T-cell (primary cell): Measurements from ENCODE around the gene SEPTIN5. TPM values are rescaled to one million over a fixed set of nuclear protein-coding genes. Genes with fewer than 3 reads are reported as not detected.

Source experiments
- ATAC-seq, 4 experiments: fragments of 200-7000 bp in 3 of 4; fragments of 150-1000 bp in 1 of 4; cut with Tn5 transposase; replicated peaks in 1 of 4; 1 replicate in 3 of 4; 2 replicates in 1 of 4; pipeline ENCODE4 v1.10.0; 2021; ENCODE audit warnings: moderate library complexity in 3 of 4, mild to moderate bottlenecking in 2 of 4, moderate number of reproducible peaks in 1 of 4
- CTCF ChIA-PET, 2 donors: fragments of 300-600 bp; sonication (Branson Sonifier 250); formaldehyde crosslinking; loops; one replicate each; lab custom pipeline; 2022; ENCODE audit warnings: antibody characterized with exemption in 2 of 2; lab: Charles Lee
- POLR2A ChIA-PET, 2 donors: fragments of 300-600 bp; sonication (Branson Sonifier 250); formaldehyde crosslinking; loops; one replicate each; lab custom pipeline; 2022; ENCODE audit warnings: antibody characterized with exemption in 2 of 2; lab: Charles Lee
- DNase-seq, 35 experiments: peaks; one replicate each; pipeline versions ENCODE4 v3.0.0 to v3.0.0-alpha.2; 2013 to 2023
- H3K27ac ChIP-seq: one replicate; pipeline ENCODE4 v1.5.1; 2013; ENCODE audit warnings: low read length
- H3K27me3 ChIP-seq, 2 experiments: replicated peaks in 1 of 2; 1 replicate in 1 of 2; 2 replicates in 1 of 2; pipeline versions ENCODE4 v1.6.1 to v1.7.0; 2013; ENCODE audit warnings: low read length in 1 of 2, mixed read lengths in 1 of 2; ENCODE audit not compliant: control insufficient read depth in 2 of 2, insufficient read depth in 2 of 2; ENCODE audit errors: extremely low read depth in 1 of 2
- H3K36me3 ChIP-seq, 2 donors: 1 replicate in 1 of 2; 2 replicates in 1 of 2; pipeline versions ENCODE4 v1.6.1 to v1.7.0; 2013; ENCODE audit warnings: low read length in 1 of 2; ENCODE audit not compliant: control insufficient read depth in 2 of 2, insufficient read depth in 1 of 2; ENCODE audit errors: extremely low read depth in 1 of 2
- H3K4me1 ChIP-seq, 2 experiments: 1 replicate in 1 of 2; 2 replicates in 1 of 2; pipeline versions ENCODE4 v1.6.1 to v1.7.0; 2013; ENCODE audit warnings: low read length in 2 of 2, mixed read lengths in 1 of 2; ENCODE audit not compliant: insufficient read depth in 2 of 2, control insufficient read depth in 1 of 2; ENCODE audit errors: extremely low read depth in 1 of 2
- H3K4me3 ChIP-seq, 2 donors: 1 replicate in 1 of 2; 2 replicates in 1 of 2; pipeline versions ENCODE4 v1.5.1 to v1.7.0; 2013; ENCODE audit warnings: mild to moderate bottlenecking in 2 of 2, low read length in 1 of 2, moderate library complexity in 1 of 2; ENCODE audit not compliant: control insufficient read depth in 1 of 2; ENCODE audit errors: extremely low read depth in 1 of 2
- H3K9me3 ChIP-seq: 2 replicates; pipeline ENCODE4 v1.7.0; 2013
- H3K27ac Mint-ChIP-seq, 2 donors: one replicate each; pipeline ENCODE4 v1.8.0; 2020 to 2021; ENCODE audit warnings: mild to moderate bottlenecking in 2 of 2, mixed read lengths in 2 of 2
- H3K27me3 Mint-ChIP-seq, 2 donors: one replicate each; pipeline ENCODE4 v1.8.0; 2021 to 2022; ENCODE audit warnings: mixed read lengths in 2 of 2
- H3K36me3 Mint-ChIP-seq: one replicate; pipeline ENCODE4 v1.8.0; 2021; ENCODE audit warnings: mixed read lengths
- H3K4me1 Mint-ChIP-seq, 3 donors: one replicate each; pipeline ENCODE4 v1.8.0; 2020 to 2022; ENCODE audit warnings: mixed read lengths in 3 of 3, mild to moderate bottlenecking in 1 of 3
- H3K4me3 Mint-ChIP-seq, 3 donors: one replicate each; pipeline ENCODE4 v1.8.0; 2020 to 2022; ENCODE audit warnings: mild to moderate bottlenecking in 3 of 3, mixed read lengths in 3 of 3, moderate library complexity in 3 of 3
- H3K9me3 Mint-ChIP-seq, 3 donors: one replicate each; pipeline ENCODE4 v1.8.0; 2020 to 2022; ENCODE audit warnings: mixed read lengths in 3 of 3
- WGBS: methylation state at CpG from one replicate; pipeline ENCODE4 v1.1.5; 2013; ENCODE audit warnings: missing lambda C conversion rate; ENCODE audit not compliant: insufficient coverage; 5-methylcytosine and 5-hydroxymethylcytosine counted together
- total RNA-seq, 35 experiments: library from RNA in 6 of 35; stranded (reverse) in 6 of 35; fragments of 120-200 nt in 1 of 35; gene quantifications; one replicate each; pipeline versions ENCODE4 v1.2.1 to v1.2.4 and lab custom pipeline; 2013 to 2026

Gene SEPTIN5
- total RNA-seq, 5 donors from 2014 or later (not counting 1 experiment from before 2014, with no cell fraction given), result 0.33 to 3.2 (median 1.2) TPM

DNA sequence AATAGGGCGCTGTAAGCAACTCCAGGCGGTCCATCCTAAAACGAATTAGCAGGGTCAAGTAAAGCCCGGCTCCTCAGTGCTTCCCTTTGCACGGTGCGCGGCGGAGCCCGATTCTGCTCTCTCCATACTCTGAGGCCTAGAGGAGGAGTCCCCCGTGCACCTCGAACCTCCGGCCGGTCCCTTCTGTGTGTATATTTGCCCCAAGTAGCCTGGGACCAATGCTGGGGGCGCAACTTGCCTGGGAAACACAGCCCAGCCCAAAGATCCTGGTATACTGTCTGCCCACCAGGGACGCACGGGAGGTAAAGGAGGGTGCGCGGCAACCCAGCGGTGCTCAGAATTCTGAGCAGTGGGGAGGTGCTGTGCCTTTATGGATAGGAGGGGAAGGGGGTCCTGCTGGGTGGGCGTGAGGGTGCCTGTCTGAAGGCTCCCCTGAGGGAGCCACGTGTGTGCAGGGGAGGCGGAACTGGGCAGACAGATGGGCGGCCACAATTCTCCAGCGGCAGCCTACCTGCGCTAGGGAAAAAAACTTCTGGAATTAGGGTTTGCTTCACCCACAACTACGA is 41.5 kb downstream of the SEPTIN5 start:
- H3K9me3 Mint-ChIP-seq, result no peaks in the 10 kb centered on the region
- H3K36me3 Mint-ChIP-seq, result no peaks in the 10 kb centered on the region
- DNase-seq (no peak), ATAC-seq (no peak)
- H3K27ac Mint-ChIP-seq, result no peak overlapping the region
- peaks cover 5 to 38% of the 10 kb centered on the region in 2 experiments for H3K4me1 ChIP-seq
- H3K4me3 Mint-ChIP-seq, result peak overlapping the region; percentile 39 to 80 (median 57)
- H3K27me3 ChIP-seq, result peaks cover 13 to 87% of the 10 kb centered on the region in 2 experiments
- no peak overlapping the region for H3K27ac ChIP-seq
- peaks cover 39 to 58% of the 10 kb centered on the region in 2 donors for H3K27me3 Mint-ChIP-seq
- ChIA-PET CTCF (interaction anchor here in 1 of 2 donors (1.2 kb wide), 1 partner anchor 154 kb away, joined by 11 read pairs; no protein-coding TSS in a partner anchor), POLR2A (no interaction called here)
- H3K36me3 ChIP-seq, result no peaks in the 10 kb centered on the region
- 4% methylated on average over 22 of the region's 26 CpGs for WGBS
- peak overlapping the region in 1 of 2 donors; percentile 49 for H3K4me3 ChIP-seq
- no peaks in the 10 kb centered on the region for H3K9me3 ChIP-seq
- peaks cover 28 to 35% (median 32%) of the 10 kb centered on the region in 3 donors for H3K4me1 Mint-ChIP-seq

DNA sequence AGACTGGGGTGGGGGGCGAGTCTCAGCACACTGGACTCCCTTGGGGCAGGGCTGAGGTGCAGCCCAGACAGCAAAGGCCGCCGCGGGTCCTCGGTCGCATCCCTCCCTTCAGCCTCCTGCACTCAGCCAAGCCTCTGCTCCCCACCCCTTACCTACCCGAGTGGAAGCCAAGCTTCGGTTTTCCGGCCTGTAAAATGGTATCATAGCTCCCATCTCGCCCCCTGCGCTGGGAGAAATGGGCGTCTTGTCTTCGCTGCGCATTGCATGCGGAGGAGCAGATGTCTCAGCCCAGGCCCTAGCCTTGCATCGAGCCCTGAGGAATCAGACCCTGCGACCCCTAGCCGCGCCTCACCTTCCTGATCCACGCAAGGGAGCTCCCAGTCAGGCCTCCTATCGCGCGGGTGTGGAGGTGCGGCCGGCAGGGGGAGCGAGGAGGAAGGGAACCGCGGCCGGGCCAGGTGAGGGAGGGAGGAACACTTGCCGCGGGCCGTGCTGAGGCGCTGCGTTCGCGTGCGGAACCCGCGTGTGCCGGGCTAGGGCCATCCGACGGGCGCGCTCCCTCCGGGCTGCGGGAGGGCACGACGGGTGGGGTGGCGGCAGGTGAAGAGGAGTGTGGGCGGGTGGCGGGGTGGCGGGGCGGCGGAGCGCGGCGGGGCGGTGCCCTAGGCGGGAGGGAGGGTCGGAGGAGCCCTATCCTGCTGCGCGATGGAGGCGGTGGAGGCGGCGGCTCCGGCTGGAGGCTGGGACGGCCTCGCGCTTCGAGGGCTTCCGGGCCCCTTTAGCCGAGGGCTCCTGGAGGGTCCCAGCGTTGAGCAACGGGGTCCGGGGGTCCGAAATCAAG is 42.2 kb downstream of the SEPTIN5 start:
- Mint-ChIP-seq H3K9me3 (no peaks in the 10 kb centered on the region), H3K4me1 (peaks cover 28 to 35% (median 33%) of the 10 kb centered on the region in 3 donors), H3K27ac (no peak overlapping the region), H3K27me3 (peaks cover 40 to 57% of the 10 kb centered on the region in 2 donors), H3K4me3 (peak overlapping the region; percentile 49 to 80 (median 66)), H3K36me3 (no peaks in the 10 kb centered on the region)
- CTCF ChIA-PET, result interaction anchor here in 1 of 2 donors (1.2 kb wide), 1 partner anchor 154 kb away, joined by 11 read pairs; no protein-coding TSS in a partner anchor
- Histone ChIP-seq H3K9me3 (no peaks in the 10 kb centered on the region), H3K27ac (no peak overlapping the region), H3K4me3 (peak overlapping the region; percentile 33 to 49), H3K27me3 (peaks cover 13 to 81% of the 10 kb centered on the region in 2 experiments), H3K4me1 (peaks cover 5 to 38% of the 10 kb centered on the region in 2 experiments), H3K36me3 (no peaks in the 10 kb centered on the region)
- DNase-seq, result peak; percentile 30 to 80 (median 59)
- ATAC-seq, result peak; percentile 80 to 87 (median 83)
- 4% methylated on average over 74 of the region's 76 CpGs for WGBS
- POLR2A ChIA-PET, result no interaction called here

DNA sequence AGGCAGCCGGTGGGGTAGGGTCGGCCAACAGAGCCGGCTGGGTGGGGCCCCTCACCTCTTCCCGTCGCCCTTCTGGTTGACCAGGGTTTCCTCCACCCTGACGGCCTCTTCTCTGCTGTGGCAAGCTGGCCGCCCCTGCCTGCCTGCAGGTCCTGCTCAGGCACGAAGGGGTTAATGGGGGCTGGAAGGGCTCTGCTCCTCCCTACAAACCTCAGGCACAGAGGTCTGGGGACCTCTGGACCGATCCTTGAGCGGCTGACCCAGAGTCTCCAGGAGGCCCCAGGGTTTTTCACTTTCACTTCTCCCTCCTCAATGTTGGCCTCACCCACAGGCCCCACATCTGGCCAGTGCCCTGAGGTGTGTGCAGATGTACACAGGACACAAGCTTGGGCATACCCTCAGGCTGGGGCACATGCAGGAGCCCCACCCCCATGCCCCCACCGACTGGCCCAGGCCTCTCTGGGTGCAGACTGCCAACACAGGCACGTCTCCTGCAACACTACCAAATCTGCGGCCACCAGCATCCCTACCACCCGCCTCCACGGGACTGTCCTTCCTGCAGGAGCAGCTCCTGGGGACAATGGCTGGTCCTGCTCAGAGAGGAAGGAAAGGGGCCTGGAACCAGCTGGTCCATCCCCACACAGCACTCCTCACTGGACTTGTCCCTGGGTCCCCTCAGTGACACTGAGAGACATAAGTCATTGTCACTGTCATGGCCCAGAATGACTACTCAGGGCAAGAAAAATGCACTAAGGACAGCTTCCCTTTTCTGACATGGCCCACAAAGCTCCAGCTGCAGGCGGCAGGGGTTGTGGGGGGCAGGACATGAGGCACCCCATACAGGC is 43.1 kb downstream of the SEPTIN5 start:
- Mint-ChIP-seq H3K4me1 (peaks cover 31 to 38% (median 35%) of the 10 kb centered on the region in 3 donors), H3K9me3 (no peaks in the 10 kb centered on the region), H3K27ac (no peak overlapping the region), H3K4me3 (peak overlapping the region; percentile 66 to 80 (median 69)), H3K36me3 (no peaks in the 10 kb centered on the region), H3K27me3 (peaks cover 45 to 63% of the 10 kb centered on the region in 2 donors)
- ATAC-seq (no peak), DNase-seq (no peak)
- ChIA-PET POLR2A (no interaction called here), CTCF (interaction anchor here in 1 of 2 donors (1.2 kb wide), 1 partner anchor 153 kb away, joined by 11 read pairs; no protein-coding TSS in a partner anchor)
- WGBS, result 19% methylated on average over 7 of the region's 16 CpGs
- H3K9me3 ChIP-seq, result no peaks in the 10 kb centered on the region
- peaks cover 17 to 81% of the 10 kb centered on the region in 2 experiments for H3K27me3 ChIP-seq
- no peak overlapping the region for H3K27ac ChIP-seq
- H3K4me3 ChIP-seq, result peak overlapping the region; percentile 3 to 17
- H3K4me1 ChIP-seq, result peaks cover 5 to 40% of the 10 kb centered on the region in 2 experiments
- H3K36me3 ChIP-seq, result no peaks in the 10 kb centered on the region

DNA sequence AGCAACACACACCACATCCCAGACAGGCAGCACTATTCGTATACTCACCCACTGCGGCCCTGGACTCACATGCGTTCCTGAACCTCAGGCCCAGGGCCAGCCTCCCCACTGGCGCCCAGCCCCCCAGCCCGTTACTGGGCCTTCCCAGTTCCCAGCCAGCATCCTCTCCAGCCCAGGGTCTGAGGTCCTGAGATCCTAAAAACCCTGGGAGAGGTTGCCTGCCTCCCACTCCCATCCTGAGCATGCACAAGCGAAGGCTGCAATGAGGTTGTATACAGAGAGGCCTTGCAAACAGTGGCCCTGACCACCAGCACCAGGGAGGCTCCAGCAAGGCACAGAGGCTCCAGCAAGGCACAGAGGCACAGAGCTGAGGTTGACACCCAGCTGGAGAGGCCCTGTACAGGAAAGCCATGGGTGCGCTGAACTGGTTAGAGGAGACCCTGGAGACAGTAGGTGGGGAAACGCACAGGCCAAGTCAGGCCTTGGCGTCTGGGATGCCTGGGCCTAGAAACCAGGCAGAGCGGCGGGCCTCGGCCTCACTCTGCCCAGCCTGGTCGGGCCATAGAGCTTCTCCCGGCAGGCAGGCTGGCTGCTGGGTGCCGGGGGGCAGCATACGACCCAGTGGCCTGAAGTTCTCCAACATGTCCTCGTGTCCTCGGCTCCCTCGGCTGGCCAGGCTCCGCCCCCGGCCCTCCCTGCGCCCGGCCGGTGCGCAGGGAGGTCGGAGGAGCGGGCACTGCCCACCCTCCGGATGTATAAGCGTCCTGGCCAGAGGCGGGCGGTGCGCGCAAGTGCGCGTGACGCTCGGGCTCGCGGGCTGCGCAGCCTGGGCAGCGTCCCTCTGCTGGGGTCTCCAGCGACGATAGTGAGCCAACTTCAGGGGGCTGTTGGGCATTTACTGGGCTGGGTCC is 43.9 kb downstream of the SEPTIN5 start:
- no peaks in the 10 kb centered on the region for H3K36me3 ChIP-seq
- no peaks in the 10 kb centered on the region for H3K9me3 Mint-ChIP-seq
- no peak overlapping the region for H3K27ac Mint-ChIP-seq
- ChIA-PET CTCF (no interaction called here), POLR2A (no interaction called here)
- 58% methylated on average over 43 of the region's 43 CpGs for WGBS
- H3K9me3 ChIP-seq, result no peaks in the 10 kb centered on the region
- H3K4me1 Mint-ChIP-seq, result peaks cover 31 to 40% (median 35%) of the 10 kb centered on the region in 3 donors
- no peaks in the 10 kb centered on the region for H3K36me3 Mint-ChIP-seq
- H3K27ac ChIP-seq, result no peak overlapping the region
- peaks cover 14 to 82% of the 10 kb centered on the region in 2 experiments for H3K27me3 ChIP-seq
- no peak for ATAC-seq
- H3K4me3 ChIP-seq, result no peak overlapping the region
- peaks cover 5 to 40% of the 10 kb centered on the region in 2 experiments for H3K4me1 ChIP-seq
- no peak for DNase-seq
- H3K27me3 Mint-ChIP-seq, result peaks cover 44 to 62% of the 10 kb centered on the region in 2 donors
- H3K4me3 Mint-ChIP-seq, result peak overlapping the region in 2 of 3 donors; percentile 69 to 80

DNA sequence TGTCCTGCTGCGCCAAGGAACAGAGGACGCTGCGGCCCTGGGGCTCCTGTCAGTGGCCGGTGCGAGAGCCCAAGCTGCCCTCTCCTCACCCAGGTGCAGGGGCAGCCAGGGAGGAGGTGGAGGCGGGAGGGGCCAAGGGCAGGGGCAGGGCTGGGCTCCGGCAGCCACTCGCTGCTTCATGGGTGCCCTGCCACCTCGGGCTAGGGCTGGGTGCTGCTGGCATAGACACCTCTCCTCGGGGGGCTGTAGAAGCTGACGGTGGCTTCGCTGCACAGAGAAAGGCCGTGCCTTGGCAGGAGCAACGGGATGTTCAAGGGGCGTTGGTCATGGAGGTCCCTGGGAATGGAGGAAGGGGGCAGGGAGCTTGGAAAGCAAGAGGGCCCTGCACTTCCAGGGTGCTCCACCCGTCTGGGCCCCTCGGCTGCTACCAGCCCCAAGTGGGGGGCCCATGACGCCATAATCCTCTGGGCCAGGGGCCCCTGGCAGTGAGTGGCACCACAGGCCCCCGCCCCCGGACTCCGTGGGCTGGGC is 44.7 kb downstream of the SEPTIN5 start:
- H3K36me3 ChIP-seq, result no peaks in the 10 kb centered on the region
- no peak overlapping the region for H3K27ac ChIP-seq
- no peak for ATAC-seq
- H3K4me3 Mint-ChIP-seq, result peak overlapping the region in 2 of 3 donors; percentile 31 to 82
- DNase-seq, result no peak
- no peaks in the 10 kb centered on the region for H3K36me3 Mint-ChIP-seq
- ChIA-PET POLR2A (no interaction called here), CTCF (no interaction called here)
- no peak overlapping the region for H3K27ac Mint-ChIP-seq
- 19% methylated on average over 20 of the region's 21 CpGs for WGBS
- H3K4me3 ChIP-seq, result no peak overlapping the region
- H3K4me1 Mint-ChIP-seq, result peaks cover 31 to 40% (median 35%) of the 10 kb centered on the region in 3 donors
- peaks cover 5 to 40% of the 10 kb centered on the region in 2 experiments for H3K4me1 ChIP-seq
- no peaks in the 10 kb centered on the region for H3K9me3 ChIP-seq
- H3K9me3 Mint-ChIP-seq, result no peaks in the 10 kb centered on the region
- H3K27me3 Mint-ChIP-seq, result peaks cover 43 to 63% of the 10 kb centered on the region in 2 donors
- peaks cover 13 to 82% of the 10 kb centered on the region in 2 experiments for H3K27me3 ChIP-seq
